Measurements from ENCODE around the gene SLC5A4.
A peak's percentile ranks its signal among the peaks of the same experiment; 100 is the strongest.
"Not testable (repeated sequence)": the region's sequence is repeated elsewhere in the genome, so short reads cannot be mapped to it uniquely, and the experiment has no call there.

SLC5A4 gene

DNA sequence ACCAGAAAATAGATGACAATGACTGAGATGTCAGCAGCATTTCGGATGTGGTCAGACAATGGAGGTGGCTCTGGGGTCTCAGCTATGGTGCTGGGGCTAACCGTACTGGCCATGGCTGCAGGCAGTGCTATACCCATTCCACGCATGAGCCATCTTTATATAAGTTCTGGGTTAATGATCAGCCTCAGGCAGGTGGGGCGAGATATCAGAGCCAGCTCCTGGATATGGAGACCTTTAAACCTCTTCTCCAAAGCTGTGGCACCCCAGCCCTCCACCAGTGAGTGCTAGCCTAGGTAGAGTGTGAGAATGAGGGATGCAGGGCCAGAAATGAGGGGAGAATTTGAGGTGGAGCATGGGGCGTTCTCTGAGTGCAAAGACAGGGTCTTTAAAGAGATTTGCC is at the start of gene SLC5A4:
Gene SLC5A4 (minus strand): TSS at position 131 of the 400 bp plus-strand sequence. CDS start 18 bp downstream, at position 113.
- no peak for DNase-seq

DNA sequence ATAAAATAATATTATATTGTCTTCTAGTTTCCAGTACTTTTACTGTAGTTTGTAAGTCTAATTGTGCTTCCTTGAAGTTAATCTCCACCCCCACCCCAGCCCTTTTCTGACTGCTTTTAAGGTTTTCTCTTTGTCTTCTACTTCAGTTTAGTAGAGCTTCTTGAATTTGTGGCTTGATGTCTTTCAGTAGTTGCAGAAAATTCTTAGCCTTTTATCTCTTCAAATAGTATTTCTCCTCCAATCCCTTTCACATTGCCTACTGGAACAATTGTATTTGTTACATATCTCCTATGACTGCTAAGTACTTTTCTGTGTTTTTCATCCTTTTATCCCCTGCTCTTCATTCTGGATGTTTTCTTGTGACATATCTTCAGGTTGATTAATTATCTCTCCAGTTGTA is 38.8 kb upstream of the SLC5A4 start:
- DNase-seq: not testable (repeated sequence)

DNA sequence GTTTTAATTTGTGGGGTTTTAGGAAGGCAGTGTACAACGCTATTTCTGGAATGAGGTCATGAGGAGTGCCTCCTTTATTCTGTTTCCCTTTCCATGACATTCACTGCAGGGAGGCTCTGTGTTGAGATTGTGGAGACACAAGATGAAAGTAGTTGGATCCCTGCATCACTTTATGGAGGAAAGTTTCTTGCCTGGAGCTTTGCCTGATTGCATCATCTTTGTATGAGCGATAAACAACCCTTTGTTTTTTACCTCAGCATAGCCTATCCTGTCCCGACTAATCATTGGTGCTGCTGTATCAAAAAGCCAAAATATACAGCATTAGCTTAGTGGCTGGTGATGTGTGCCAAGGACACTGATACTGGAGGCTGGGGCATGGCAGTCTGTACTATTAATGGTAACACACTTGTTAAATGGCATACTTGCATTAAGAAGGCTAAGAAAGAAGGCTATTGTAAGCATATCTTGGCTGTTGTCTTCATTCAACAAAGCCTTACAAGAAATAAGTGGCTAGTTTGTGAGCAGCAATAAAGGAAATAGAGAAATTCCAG is 31.2 kb upstream of the SLC5A4 start:
- no peak for DNase-seq

DNA sequence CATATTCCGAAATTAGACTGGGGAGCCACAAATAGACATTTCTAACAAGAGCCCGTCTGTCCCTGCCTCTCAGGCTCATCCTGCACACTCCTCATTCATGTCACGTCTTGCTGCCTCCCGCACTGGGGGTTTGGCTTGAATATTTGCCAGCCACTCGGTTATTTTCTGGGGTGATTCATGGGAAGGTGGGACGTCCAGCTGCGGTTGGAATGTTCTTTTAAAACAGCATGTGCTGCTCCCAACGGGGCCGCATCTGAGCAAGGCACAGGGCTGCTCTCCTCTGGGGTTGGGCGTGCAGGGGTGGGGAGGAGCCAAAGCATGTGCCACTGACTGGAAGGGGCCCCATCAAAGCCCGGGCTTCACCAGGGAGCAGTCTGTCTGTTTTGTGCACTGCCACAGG is 25.9 kb upstream of the SLC5A4 start:
- no peak for DNase-seq

DNA sequence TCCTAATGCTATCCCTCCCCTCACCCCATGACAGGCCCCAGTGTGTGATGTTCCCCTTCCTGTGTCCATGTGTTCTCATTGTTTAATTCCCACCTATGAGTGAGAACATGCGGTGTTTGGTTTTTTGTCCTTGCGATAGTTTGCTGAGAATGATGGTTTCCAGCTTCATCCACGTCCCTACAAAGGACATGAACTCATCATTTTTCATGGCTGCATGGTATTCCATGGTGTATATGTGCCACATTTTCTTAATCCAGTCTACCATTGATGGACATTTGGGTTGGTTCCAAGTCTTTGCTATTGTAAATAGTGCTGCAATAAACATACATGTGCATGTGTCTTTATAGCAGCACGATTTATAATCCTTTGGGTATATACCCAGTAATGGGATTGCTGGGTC is 20.2 kb upstream of the SLC5A4 start:
- DNase-seq: not testable (repeated sequence)

DNA sequence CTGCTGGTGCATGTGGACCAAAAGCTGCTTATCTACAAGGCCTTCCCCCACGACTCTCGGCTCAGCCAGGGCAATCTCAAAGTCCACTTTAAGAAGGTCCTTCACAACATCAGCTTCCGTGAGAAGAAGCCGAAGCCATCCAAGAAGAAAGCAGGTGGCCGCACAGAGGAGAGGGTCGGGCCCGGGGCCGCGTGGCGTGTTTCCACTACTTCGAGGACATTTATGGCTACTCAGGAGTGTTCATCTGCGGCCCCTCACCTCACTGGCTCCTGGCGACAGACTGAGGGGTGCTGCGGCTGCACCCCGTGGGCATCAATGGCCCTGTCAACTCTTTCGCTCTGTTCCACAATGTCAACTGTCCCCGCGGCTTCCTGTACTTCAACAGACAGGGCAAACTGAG is 16.2 kb upstream of the SLC5A4 start:
- DNase-seq: no peak

DNA sequence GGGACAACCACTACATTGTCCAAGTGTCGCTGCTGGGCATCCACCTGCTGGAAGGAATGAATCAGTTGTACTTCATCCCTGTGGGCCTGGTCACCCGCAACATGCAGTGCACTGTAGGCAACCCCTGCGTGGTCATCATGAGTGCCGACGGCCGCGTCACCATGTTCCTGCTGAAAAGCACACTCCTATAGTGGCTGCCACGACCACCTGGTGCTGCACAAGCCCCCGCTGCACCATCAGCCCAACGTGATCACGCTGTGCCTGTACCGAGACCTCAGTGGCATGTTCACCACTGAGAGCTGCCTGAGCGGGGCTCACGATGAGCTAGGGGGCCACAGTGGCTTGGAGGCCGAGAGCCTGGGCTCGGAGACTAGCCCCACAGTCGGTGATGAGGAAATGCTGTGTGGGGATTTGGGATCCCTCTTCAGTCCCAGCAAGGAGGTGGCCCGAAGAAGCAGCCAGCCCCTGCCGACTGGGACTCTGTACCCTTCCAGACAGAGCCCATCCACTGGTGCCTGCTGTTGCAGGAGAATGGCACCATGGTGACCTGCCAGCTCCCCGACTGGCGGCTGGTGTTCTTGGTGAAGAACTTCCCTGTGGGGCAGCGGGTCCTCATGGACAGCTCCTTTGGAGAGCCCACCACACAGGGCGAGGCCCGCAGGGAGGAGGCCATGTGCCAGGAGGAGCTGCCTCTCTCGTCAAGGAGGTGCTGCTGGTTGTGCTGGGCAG is 15.7 kb upstream of the SLC5A4 start:
- no peak for DNase-seq

DNA sequence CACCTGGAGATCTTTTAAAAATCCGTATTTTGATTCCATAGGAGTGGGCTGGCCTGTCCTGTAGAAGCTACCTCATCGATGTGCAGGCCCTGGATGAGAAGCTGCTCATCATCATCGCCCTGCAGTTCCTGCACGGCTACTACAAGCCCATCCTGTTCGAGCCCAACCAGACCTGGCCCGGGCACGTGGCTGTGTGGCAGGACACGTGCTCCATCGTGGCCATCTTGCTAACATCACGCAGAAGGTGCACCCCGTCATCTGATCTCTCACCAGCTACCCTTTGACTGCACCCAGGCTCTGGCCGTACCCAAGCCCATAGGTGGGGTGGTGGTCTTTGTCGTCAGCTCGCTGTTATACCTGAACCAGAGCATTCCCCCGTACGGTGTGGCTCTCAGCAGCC is 14.2 kb upstream of the SLC5A4 start:
- DNase-seq: no peak

DNA sequence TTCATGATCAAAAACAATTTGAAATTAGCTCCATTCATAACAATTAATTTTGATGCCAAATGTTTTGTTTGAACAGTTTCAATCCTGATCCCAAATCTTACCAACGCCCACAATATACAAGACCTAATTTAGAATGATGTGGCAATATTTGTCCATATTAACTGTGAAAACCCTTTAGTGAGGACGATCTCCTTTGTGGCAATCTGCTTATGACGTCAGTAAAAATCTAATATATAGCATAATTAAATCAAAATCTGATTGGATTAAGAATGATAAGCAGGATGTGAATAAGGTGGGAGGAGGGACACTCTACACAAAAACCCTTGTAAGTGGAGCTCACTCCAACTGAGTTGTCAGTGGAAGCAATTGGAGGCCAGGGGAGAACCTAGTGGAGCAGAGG is 11.9 kb upstream of the SLC5A4 start:
- no peak for DNase-seq

DNA sequence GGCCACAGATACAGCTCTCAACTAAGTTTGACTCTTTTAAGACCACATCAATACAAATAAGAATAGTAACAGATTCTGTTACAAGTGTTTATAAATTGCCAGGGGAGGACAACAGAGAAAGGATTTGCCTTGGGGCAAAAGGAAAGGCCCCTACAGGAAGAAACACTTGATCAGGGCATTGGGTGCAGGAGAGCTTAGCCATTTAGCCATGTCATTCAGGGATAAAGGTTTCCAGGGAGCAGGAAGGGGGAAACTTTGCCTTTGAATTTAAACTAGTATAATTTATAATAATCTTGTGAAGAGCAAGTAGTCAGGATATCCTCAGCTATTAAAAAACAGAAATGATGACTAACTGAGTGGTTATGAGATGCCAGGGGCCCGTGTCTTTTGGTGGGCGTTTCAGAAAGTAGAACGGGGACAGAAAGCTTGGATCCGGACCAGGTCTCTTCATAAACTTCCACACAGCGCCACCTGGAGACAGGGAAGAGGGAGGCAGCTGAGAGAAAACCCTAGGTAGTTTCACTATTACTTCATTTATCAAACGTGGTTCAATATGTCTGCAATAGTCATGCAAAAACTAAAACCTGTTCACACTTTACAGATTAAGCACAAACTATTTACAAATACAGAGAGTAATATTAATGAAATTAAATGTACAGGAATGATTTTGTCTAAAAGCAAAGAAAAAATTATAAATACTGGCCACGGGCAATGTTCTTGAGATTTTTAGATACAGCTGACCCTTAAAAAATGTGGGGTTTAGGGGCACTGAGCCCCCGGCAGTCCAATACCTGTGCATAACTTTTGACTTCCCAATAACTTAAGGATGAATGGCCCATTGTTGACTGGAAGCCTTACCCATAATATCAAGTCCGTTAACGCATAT is 11.0 kb upstream of the SLC5A4 start:
- peak; percentile 81 for DNase-seq

DNA sequence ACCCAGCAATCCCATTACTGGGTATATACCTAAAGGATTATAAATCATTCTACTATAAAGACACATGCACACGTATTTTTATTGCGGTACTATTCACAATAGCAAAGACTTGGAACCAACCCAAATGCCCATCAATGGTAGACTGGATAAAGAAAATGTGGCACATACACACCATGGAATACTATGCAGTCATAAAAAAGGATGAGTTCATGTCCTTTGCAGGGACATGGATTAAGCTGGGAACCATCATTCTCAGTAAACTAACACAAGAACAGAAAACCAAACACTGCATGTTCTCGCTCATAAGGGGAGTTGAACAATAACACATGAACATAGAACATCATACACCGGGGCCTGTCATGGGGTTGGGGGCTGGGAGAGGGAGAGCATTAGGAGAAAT is 8.5 kb upstream of the SLC5A4 start:
- DNase-seq: not testable (repeated sequence)

DNA sequence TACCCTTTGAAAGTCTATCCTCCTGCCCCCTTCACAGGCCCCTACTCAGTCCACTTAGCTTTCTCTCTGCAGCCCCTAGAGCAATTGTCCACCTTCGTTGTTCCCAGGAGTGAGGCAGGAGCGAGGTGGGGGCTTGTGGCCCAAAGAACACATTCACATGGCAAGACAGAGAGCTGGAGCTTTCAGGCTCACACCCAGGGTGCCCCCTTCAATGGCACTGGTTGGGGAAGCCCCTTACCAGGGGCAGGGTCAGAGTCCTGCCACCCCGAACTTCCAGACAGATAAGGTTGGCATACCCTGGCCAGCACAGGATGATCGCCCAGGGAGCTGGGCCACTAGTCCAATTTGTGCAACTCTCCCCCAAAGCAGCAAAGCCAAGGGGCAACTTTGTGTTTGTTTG is 6.2 kb upstream of the SLC5A4 start:
- no peak for DNase-seq

DNA sequence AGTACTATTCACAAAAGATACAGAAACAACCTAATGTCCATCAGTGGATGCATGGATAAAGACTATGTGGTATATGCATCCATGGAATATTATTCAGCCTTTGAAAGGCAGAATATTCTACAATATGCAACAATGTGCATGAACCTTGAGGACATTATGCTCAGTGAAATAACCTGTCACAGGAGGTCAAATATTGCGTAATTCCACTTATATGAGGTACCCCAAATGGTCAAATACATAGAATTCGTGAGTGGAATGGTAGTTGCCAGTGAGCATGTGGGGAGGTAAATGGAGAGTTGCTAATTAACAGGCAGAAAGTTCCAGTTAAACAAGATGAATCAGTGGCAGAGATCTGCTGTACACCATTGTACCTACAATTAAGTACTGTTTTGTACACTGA is 3.6 kb upstream of the SLC5A4 start:
- DNase-seq: no peak

DNA sequence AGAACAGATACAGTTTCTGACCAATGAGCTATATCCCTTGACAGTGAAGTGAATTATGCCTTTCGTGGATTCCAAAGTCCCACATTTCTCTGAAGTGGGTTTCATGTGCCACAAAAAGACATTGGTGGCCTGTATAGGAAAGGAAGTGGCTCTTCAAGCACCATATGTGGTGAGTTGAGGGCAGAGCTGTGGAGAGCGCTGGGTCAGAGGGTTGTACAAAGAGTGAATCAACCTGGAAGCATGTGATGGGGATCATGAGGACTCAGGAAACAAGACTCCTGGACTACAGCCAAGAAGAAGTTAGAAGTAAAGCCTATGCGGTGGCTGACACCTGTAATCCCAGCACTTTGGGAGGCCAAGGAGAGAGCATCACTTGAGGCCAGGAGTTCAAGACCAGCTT is 579 bp upstream of the SLC5A4 start:
- no peak for DNase-seq

DNA sequence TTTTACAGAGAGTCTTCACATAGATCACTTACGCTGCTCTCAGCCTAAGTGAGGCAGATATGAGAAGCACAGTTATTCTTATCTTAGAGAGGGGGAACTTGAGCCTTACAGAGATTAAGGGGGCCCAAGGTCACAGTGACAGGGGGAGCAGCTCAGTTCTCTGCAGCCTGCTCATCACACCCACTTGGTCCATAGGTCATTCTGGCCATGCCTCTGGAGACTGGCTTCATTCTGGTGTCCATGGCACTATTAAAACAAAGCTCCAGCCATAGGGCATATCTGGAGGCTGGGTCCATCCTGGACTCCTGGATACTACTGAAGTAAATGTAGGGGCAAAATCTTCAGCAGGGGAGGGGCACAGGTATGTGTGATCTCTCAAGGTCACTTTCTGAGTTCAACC is 5.9 kb downstream of the SLC5A4 start:
- DNase-seq: no peak

DNA sequence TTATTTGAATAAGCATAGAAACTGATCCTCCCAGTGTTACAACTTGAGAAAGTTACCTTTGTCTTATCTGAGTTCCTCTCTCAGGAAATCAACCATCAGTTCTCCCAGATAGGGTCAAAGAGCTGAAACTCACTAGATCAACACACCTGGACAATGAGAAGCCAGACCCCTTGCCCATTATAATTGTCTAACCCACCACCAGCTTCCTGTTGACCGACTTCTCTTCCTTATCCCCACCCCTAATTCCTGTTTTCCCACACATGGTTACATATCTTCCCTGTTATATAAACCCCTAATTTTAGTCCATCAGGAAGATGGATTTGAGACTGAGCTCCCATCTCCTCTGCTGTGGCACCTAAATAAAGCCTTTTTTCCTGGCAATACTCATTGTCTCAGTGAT is 6.9 kb downstream of the SLC5A4 start:
- no peak for DNase-seq

DNA sequence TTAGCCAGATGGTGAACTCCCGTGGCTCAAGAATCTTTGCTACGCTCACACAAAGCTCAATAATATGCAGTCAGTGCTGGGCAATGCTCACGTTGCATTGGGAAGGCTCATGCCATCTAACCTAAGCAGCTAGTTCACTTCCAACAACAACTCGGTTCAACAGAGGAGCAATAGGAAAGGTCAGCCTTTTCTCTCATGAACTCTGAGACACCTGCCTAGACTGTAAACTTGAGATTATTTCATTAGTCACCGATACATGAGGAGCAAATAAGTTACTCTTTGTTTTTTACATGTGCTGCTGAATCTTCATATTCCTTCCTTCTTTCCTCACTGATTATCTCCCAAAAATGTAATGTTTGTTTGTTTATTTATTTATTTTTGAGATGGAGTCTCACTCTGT is 9.0 kb downstream of the SLC5A4 start:
- no peak for DNase-seq

DNA sequence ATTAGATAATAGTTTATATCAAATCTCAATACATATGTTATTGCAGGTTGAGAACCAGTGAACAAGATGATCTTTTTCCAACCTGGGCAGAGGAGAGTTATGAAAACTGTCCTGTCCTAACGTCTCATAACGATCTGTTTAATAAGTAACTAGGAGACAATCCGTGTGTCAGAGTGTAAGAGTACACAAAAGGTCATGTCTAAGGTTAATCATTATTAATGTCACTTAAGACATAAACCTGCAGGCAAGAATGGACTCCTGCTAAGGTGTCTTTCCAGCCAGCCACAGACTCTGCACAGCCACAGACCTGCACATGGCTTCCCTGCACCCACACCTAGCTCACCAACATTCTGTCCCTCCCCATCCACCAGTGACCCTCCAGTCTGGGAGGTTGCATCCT is 10.1 kb downstream of the SLC5A4 start:
- no peak for DNase-seq

DNA sequence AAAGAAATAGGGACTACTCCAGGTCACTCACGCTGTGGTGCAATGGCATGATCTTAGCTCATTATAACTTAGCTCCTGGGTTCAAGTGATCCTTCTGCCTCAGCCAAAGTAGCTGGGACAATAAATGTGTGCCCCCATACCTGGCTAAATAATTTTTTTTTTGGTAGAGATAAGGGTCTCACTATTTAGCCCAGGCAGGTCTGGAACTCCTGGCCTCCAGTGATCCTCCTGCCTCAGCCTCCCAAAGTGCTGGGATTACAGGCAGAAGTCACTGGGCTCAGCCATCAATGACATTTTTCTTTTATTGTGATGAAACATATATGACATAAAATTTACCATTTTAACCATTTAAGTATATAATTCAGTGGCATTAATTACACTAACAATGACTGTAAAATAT is 10.6 kb downstream of the SLC5A4 start:
- DNase-seq: no peak

DNA sequence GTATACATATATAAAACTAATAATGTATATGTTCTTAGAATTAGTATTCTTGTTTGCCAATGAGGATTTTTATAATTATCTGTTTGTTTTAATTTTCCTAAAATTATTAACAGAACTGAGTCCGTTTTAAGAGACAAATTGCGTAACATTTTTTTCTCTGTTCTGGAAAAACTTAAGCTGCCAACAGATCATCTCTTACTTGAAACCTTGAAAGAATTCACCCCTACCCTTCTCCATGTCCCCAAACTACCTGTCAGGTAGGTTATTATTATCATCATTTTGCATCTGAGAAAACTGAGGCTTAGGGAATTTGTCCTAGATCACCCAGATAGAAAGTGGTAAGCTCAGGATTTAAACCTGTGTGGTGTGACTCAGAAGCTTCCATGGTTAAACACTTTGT is 14.7 kb downstream of the SLC5A4 start:
- DNase-seq: no peak

DNA sequence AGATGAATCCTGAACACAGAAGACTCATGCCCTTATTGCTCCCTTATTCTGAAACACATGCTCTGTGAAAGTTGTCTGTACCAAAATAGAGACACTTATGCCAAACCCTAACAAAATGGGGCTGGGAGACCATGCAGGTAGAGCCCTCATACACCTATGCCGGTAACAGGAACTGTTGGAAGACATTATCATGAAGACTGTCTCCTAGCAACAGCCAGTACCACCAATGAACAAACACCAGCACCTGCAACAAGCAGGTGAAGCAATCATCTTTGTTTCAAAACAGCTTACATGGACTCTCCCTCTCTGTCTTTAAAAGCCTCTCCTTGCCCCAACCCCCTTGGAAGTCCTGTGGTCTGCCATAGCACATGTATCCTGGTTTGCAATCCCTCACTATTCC is 17.2 kb downstream of the SLC5A4 start:
- no peak for DNase-seq

DNA sequence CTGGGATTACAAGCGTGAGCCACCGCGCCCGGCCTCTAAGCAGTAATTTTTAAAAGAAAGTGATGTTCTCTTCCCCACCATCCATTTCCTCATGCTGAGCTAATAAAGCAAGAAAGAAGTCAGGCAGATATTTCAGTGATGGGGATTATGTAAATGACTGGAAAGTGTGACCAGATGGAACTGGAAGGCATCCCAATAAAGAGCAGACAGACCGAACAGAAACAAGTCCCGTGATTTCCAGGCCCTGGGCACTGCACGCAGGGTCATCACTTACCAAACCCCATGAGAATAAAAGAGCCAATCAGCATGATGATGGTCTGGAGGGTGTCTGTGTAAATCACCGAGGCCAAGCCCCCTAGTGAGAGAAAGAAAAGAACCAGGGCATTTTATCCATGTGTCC is 18.2 kb downstream of the SLC5A4 start:
- no peak for DNase-seq

DNA sequence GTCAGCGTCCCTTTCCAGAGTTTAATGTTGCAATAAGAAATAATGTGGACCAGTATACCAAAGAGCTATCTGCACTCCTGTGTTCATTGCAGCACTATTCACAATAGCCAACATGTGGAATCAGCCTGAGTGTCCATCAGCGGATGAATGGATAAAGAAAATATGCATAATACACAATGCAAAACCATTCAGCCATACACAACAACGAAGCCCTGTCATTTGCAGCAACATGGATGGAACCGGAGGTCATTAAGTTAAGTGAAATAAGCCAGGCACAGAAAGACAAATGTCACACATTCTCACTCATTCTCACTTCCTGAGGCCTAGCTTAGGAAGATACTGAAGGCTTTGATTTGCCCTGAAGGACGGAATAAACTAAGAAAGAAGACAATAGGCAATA is 22.1 kb downstream of the SLC5A4 start:
- DNase-seq: no peak

DNA sequence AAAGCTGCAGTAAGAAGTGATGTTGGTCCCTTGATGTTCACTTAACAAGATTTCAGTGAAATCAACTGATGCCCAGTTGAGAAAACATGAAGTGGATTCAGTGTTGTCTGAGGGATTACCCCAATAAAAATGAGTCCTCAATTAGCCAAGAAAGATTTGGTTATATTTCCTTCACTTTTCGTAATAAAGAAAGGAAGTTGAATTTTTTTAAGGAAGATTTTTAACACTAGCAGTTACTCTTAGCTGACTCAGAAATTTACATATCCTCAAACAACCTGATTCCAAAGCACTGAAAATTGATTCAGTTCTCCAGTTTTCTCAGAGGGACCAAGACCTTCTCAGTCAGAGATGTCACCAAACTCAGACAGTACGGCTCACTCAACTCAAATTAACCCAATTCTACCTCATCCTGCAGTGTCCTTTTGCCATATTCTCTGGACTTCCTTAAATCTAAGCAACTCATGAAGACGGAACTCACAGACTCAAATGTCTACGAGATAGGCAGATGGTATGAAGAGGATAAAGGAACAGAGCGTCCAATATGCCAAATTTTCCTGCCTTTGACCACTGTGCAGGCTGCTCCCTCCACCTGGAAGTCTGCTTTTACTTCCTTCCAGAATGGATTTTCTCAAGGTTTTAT is 22.8 kb downstream of the SLC5A4 start:
- peak; percentile 59 for DNase-seq

All from inflammatory macrophage treated with lipopolysaccharide for 4 hours (primary cell).